A673 (cell line): ENCODE measurements around the gene DESI2. TPM values are rescaled to one million over a fixed set of nuclear protein-coding genes. Genes with fewer than 3 reads are reported as not detected.
A peak's percentile ranks its signal among the peaks of the same experiment; 100 is the strongest.

Source experiments
- BruUV-seq: library from RNA; stranded (reverse); fragments of 400-500 nt; replicated peaks from 2 replicates; lab custom pipeline; 2021; lab: Mats Ljungman, UMichigan
- CTCF ChIA-PET: fragments of 300-600 bp; sonication (Branson Sonifier 250); formaldehyde crosslinking; loops from one replicate; lab custom pipeline; 2022; ENCODE audit warnings: antibody characterized with exemption; lab: Charles Lee
- POLR2A ChIA-PET: fragments of 300-600 bp; sonication (Branson Sonifier 250); formaldehyde crosslinking; loops from one replicate; lab custom pipeline; 2022; ENCODE audit warnings: antibody characterized with exemption; ENCODE audit not compliant: low non-redundant PET; lab: Charles Lee
- DNase-seq: peaks from one replicate; pipeline ENCODE4 v3.0.0-alpha.2; 2015; ENCODE audit warnings: low spot score
- H3K27ac ChIP-seq: fragments of 200-600 bp; sonication (generic); 2 replicates; pipeline ENCODE4 v1.5.1; 2016; ENCODE audit warnings: mixed run types, low read depth, mild to moderate bottlenecking, mixed read lengths, antibody characterized with exemption, low read length; ENCODE audit not compliant: poor library complexity, severe bottlenecking
- H3K27me3 ChIP-seq: fragments of 200-600 bp; sonication (generic); replicated peaks from 2 replicates; pipeline ENCODE4 v1.6.1; 2017; ENCODE audit warnings: mixed run types, low read depth, mild to moderate bottlenecking, mixed read lengths, antibody characterized with exemption, low read length; ENCODE audit not compliant: insufficient read depth, poor library complexity
- H3K36me3 ChIP-seq: fragments of 200-600 bp; sonication (generic); 2 replicates; pipeline ENCODE4 v1.6.1; 2016; ENCODE audit warnings: mixed run types, mild to moderate bottlenecking, mixed read lengths, antibody characterized with exemption, low read length; ENCODE audit not compliant: insufficient read depth, poor library complexity, severe bottlenecking
- H3K4me1 ChIP-seq: fragments of 200-600 bp; sonication (generic); 2 replicates; pipeline ENCODE4 v1.6.1; 2017; ENCODE audit warnings: mixed run types, mild to moderate bottlenecking, mixed read lengths, antibody characterized with exemption, low read length; ENCODE audit not compliant: insufficient read depth, poor library complexity, severe bottlenecking
- H3K4me3 ChIP-seq: fragments of 200-600 bp; sonication (generic); 2 replicates; pipeline ENCODE4 v1.5.1; 2016; ENCODE audit warnings: low read depth, mixed run types, mild to moderate bottlenecking, mixed read lengths, low read length; ENCODE audit not compliant: poor library complexity, severe bottlenecking
- H3K9me3 ChIP-seq: fragments of 200-600 bp; sonication (generic); 2 replicates; pipeline ENCODE4 v1.6.1; 2016; ENCODE audit warnings: mixed run types, low read depth, mild to moderate bottlenecking, mixed read lengths, antibody characterized with exemption, low read length; ENCODE audit not compliant: poor library complexity, severe bottlenecking
- CTCF ChIP-seq: fragments of 300-800, 200-600 bp; sonication (generic); conservative IDR thresholded peaks from 2 replicates; pipeline ENCODE4 v1.5.1; 2017; ENCODE audit warnings: low read depth, mild to moderate bottlenecking, antibody characterized with exemption, low read length, moderate library complexity, mixed read lengths
- EZH2 ChIP-seq: fragments of 200-600 bp; sonication (generic); IDR thresholded peaks from 2 replicates; pipeline ENCODE4 v1.6.1; 2017; ENCODE audit warnings: borderline replicate concordance, low read depth, mild to moderate bottlenecking, mixed read lengths, antibody characterized with exemption, low read length; ENCODE audit not compliant: poor library complexity, severe bottlenecking
- intact Hi-C: fragments of 100-400 bp; cut with micrococcal nuclease; formaldehyde crosslinking; loops from one replicate; pipeline ENCODE4 v1.10.0; 2022; ENCODE audit not compliant: unreplicated experiment
- total RNA-seq: library from RNA; stranded (reverse); gene quantifications from 2 replicates; pipeline ENCODE4 v1.2.3, GENCODE V29; 2021

DESI2 gene
- total RNA-seq, 1 experiment from 2014 or later, result 47.7 TPM

GRCh38 chr1:244730934-244731434 lies 78.1 kb downstream of the DESI2 start:
- no peak for TF ChIP-seq CTCF
- no peak for TF ChIP-seq EZH2
- CTCF ChIA-PET, result no interaction called here
- no TSS peak for BruUV-seq
- H3K9me3 ChIP-seq, result no peaks in the 10 kb centered on the region
- no peak for DNase-seq
- H3K4me1 ChIP-seq, result peaks cover 3% of the 10 kb centered on the region
- H3K36me3 ChIP-seq, result no peaks in the 10 kb centered on the region
- H3K27me3 ChIP-seq, result no peaks in the 10 kb centered on the region
- peak overlapping the region; percentile 48 for H3K4me3 ChIP-seq
- POLR2A ChIA-PET, result interaction anchor here (0.7 kb wide), 1 partner anchor 210 kb away, joined by 4 read pairs; no protein-coding TSS in a partner anchor
- peak overlapping the region; percentile 52 for H3K27ac ChIP-seq
- intact Hi-C loops, result no loop called here

GRCh38 chr1:244731651-244732050 lies 78.7 kb downstream of the DESI2 start:
- Histone ChIP-seq H3K9me3 (no peaks in the 10 kb centered on the region), H3K4me1 (peaks cover 3% of the 10 kb centered on the region), H3K36me3 (no peaks in the 10 kb centered on the region), H3K4me3 (no peak overlapping the region), H3K27me3 (no peaks in the 10 kb centered on the region), H3K27ac (no peak overlapping the region)
- no peak for DNase-seq
- TF ChIP-seq CTCF, result no peak
- no peak for TF ChIP-seq EZH2
- intact Hi-C loops, result no loop called here
- ChIA-PET POLR2A (no interaction called here), CTCF (no interaction called here)
- no TSS peak for BruUV-seq

- intact Hi-C loops, result no loop called here
- POLR2A ChIA-PET, result no interaction called here
These were observed 80.0 kb downstream of the DESI2 start for GRCh38 chr1:244732851-244733450.

More at GRCh38 chr1:244732851-244733450, 80.0 kb downstream of the DESI2 start:
- no peak overlapping the region for H3K27ac ChIP-seq
- H3K36me3 ChIP-seq, result no peaks in the 10 kb centered on the region
- H3K4me3 ChIP-seq, result no peak overlapping the region
- peaks cover 3% of the 10 kb centered on the region for H3K4me1 ChIP-seq
- no TSS peak for BruUV-seq
- no peak for TF ChIP-seq EZH2
- no peak for TF ChIP-seq CTCF
- DNase-seq, result no peak
- H3K27me3 ChIP-seq, result no peaks in the 10 kb centered on the region
- CTCF ChIA-PET, result no interaction called here
- no peaks in the 10 kb centered on the region for H3K9me3 ChIP-seq
